Immature natural killer cell (primary cell): ENCODE data around the gene SLC25A21. TPM values are rescaled to one million over a fixed set of nuclear protein-coding genes. Genes with fewer than 3 reads are reported as not detected.
A peak's percentile ranks its signal among the peaks of the same experiment; 100 is the strongest.

Experiments used
- DNase-seq, 3 donors: peaks; one replicate each; pipeline ENCODE4 v3.0.0; 2022; ENCODE audit warnings: mixed read lengths in 1 of 3
- H3K27ac Mint-ChIP-seq, 6 donors: one replicate each; pipeline ENCODE4 v1.8.0; 2020; ENCODE audit warnings: mixed read lengths in 6 of 6, mild to moderate bottlenecking in 5 of 6, inconsistent platforms in 4 of 6, moderate library complexity in 3 of 6
- H3K27me3 Mint-ChIP-seq, 3 donors: one replicate each; pipeline ENCODE4 v1.8.0; 2020 to 2021; ENCODE audit warnings: low read depth in 3 of 3, mild to moderate bottlenecking in 3 of 3, mixed read lengths in 3 of 3, moderate library complexity in 3 of 3, inconsistent platforms in 1 of 3
- H3K36me3 Mint-ChIP-seq, 3 donors: one replicate each; pipeline ENCODE4 v1.8.0; 2020; ENCODE audit warnings: mixed read lengths in 3 of 3, inconsistent platforms in 2 of 3, mild to moderate bottlenecking in 2 of 3
- H3K4me1 Mint-ChIP-seq, 2 donors: one replicate each; pipeline ENCODE4 v1.8.0; 2020; ENCODE audit warnings: inconsistent platforms in 2 of 2, mild to moderate bottlenecking in 2 of 2, mixed read lengths in 2 of 2, moderate library complexity in 1 of 2
- H3K4me3 Mint-ChIP-seq, 5 donors: one replicate each; pipeline ENCODE4 v1.8.0; 2020; ENCODE audit warnings: mild to moderate bottlenecking in 5 of 5, mixed read lengths in 5 of 5, inconsistent platforms in 3 of 5, moderate library complexity in 3 of 5
- H3K9me3 Mint-ChIP-seq, 6 donors: one replicate each; pipeline ENCODE4 v1.8.0; 2020; ENCODE audit warnings: mild to moderate bottlenecking in 6 of 6, mixed read lengths in 6 of 6, inconsistent platforms in 4 of 6, moderate library complexity in 3 of 6
- polyA plus RNA-seq, 3 donors: library from polyadenylated mRNA; unstranded; fragments of 300-500 nt; fragmentation: Illumina TruSeq; gene quantifications; one replicate each; pipeline ENCODE4 v1.2.3, GENCODE V29; 2021

The SLC25A21 gene
- polyA plus RNA-seq, 3 donors from 2014 or later, result not detected

DNA sequence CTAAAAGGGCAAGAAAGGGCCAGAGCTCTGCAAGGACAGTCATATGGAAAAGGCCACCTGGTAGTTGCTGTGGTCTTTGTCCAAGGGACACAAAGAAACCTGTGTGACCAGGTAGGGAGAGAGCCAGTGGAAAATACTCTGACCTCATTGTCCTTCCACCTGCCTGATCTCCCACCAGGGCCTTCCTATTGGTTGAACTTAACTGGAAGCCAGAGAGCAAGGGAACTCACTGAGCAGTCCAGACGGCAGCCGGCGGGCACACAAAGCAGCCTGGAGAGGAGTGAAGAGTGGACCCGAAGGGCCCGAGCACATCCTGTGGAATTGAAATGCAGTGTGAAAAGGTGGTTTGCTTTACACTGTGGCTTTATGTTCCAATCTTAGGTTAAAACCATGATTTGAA lies 120.7 kb downstream of the SLC25A21 start:
- Mint-ChIP-seq H3K27ac (no peak overlapping the region), H3K36me3 (no peaks in the 10 kb centered on the region), H3K9me3 (peaks cover 3 to 46% (median 14%) of the 10 kb centered on the region in 6 donors), H3K4me1 (no peaks in the 10 kb centered on the region), H3K4me3 (no peak overlapping the region), H3K27me3 (peaks cover 0 to 3% (median 0%) of the 10 kb centered on the region in 3 donors)
- no peak for DNase-seq

- no peak for DNase-seq
- Mint-ChIP-seq H3K27ac (no peak overlapping the region), H3K4me1 (no peaks in the 10 kb centered on the region), H3K9me3 (peaks cover 3 to 43% (median 13%) of the 10 kb centered on the region in 6 donors), H3K4me3 (no peak overlapping the region), H3K36me3 (no peaks in the 10 kb centered on the region), H3K27me3 (peaks cover 0 to 3% (median 0%) of the 10 kb centered on the region in 3 donors)
Observed at GRCh38 chr14:37051153-37051552, 121.3 kb downstream of the SLC25A21 start.

DNA sequence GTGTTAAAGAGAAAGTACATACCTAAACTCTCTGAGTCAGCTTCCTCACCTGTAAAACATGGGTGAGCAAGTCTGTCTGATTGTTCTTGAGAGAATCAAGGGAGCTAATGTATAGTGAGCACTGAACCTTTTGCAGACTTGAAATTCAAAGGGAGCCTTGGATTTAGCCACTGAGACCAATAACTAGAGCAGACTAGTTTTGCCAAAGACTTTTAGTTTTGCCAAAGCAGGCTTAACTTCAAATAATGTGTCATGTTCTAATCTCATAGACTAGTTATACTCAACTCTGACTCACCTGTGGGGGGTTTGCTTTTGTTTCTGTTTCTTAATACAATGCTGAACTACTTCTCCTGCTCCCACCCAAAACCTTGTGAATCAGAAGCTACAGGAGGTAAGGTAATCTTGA lies 123.7 kb downstream of the SLC25A21 start:
- H3K4me1 Mint-ChIP-seq, result no peaks in the 10 kb centered on the region
- H3K9me3 Mint-ChIP-seq, result peaks cover 1 to 40% (median 12%) of the 10 kb centered on the region in 6 donors
- no peaks in the 10 kb centered on the region for H3K36me3 Mint-ChIP-seq
- no peak for DNase-seq
- H3K4me3 Mint-ChIP-seq, result no peak overlapping the region
- H3K27ac Mint-ChIP-seq, result no peak overlapping the region
- peaks cover 0 to 2% (median 0%) of the 10 kb centered on the region in 3 donors for H3K27me3 Mint-ChIP-seq

- Mint-ChIP-seq H3K9me3 (peaks cover 1 to 33% (median 18%) of the 10 kb centered on the region in 6 donors), H3K36me3 (no peaks in the 10 kb centered on the region)
Observed at GRCh38 chr14:37047996-37048395, 124.4 kb downstream of the SLC25A21 start.

GRCh38 chr14:37047226-37047625 lies 125.2 kb downstream of the SLC25A21 start:
- Mint-ChIP-seq H3K4me3 (no peak overlapping the region), H3K4me1 (no peaks in the 10 kb centered on the region), H3K36me3 (no peaks in the 10 kb centered on the region), H3K27me3 (peaks cover 0 to 2% (median 0%) of the 10 kb centered on the region in 3 donors), H3K9me3 (peaks cover 1 to 33% (median 20%) of the 10 kb centered on the region in 6 donors), H3K27ac (no peak overlapping the region)
- no peak for DNase-seq

More at GRCh38 chr14:37047996-37048395, 124.4 kb downstream of the SLC25A21 start:
- Mint-ChIP-seq H3K4me3 (no peak overlapping the region), H3K27me3 (peaks cover 0 to 2% (median 0%) of the 10 kb centered on the region in 3 donors), H3K4me1 (no peaks in the 10 kb centered on the region), H3K27ac (no peak overlapping the region)
- DNase-seq, result no peak

GRCh38 chr14:37046815-37047214 lies 125.6 kb downstream of the SLC25A21 start:
- Mint-ChIP-seq H3K4me1 (no peaks in the 10 kb centered on the region), H3K4me3 (no peak overlapping the region), H3K36me3 (no peaks in the 10 kb centered on the region), H3K27ac (no peak overlapping the region), H3K27me3 (peaks cover 0 to 2% (median 0%) of the 10 kb centered on the region in 3 donors), H3K9me3 (peaks cover 1 to 33% (median 20%) of the 10 kb centered on the region in 6 donors)
- DNase-seq, result no peak

DNA sequence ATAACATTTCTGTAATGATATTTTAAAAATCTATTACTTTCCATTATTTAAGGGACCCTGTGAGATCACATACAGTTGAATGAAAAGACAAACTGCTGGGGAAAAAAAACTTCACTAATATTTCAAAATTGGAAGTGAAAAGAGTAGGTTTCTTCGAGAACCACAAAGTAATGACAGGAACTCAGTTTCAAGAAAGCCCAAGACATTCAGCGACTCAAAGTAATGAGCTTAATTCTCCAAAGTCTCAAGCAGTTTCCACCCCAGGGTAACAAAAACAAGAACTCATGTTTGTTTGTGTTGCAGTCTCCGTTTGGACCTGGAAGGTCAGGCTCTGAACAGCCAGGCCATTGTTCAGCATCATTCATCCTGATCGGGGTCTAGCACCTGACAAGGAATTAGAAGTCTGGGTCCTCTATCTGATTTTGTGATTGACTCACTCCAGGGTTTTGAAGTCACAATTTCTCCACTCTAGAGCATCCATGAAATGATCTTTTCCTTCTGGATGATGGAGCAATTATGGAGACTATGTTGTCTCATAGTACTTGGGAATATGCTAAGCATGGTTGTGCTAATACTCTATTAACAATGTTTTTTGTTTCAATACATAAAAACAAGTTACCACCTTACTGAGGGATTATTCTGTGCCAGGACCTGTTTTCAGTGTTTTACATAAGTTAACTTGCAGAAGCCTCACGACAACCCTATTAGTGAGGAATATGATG lies 126.9 kb downstream of the SLC25A21 start:
- no peaks in the 10 kb centered on the region for H3K4me1 Mint-ChIP-seq
- no peak for DNase-seq
- H3K9me3 Mint-ChIP-seq, result peaks cover 1 to 30% (median 20%) of the 10 kb centered on the region in 6 donors
- peaks cover 0 to 2% (median 1%) of the 10 kb centered on the region in 3 donors for H3K27me3 Mint-ChIP-seq
- no peak overlapping the region for H3K4me3 Mint-ChIP-seq
- H3K27ac Mint-ChIP-seq, result no peak overlapping the region
- H3K36me3 Mint-ChIP-seq, result no peaks in the 10 kb centered on the region

DNA sequence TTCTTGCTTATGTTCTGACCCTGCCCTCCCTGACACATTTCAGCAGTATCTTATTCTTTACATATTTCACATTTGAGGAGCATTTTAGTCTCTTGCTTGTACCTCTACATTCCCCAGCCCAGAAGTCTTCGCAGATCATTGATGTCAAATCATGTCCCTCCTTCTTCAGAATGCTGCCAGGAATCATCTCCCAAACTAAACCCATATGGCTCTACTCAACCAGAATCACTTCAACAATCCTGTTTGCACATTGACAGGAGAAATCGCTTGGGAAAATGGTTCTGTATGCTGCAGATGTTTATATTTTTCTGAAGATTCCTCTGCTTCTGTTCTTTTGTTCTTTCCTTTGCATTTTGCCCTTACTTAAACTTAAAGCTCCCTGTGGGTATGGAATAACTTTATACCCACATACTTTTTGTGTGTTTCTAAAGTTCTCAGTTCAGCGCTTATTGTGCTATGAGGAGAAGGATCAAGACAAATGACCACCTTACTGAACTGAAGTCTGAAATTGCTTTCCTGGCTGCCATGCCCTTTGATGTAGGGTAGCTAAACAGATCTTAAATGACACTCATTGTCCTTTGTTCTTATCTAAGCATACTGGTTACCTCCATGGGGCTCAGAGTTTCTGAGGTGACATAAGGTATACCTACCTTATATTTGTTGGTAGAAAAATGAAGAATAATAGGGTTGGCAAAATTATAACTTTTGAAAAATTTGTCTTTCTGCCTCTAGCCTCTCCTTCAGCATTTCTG lies 134.6 kb downstream of the SLC25A21 start:
- Mint-ChIP-seq H3K36me3 (no peaks in the 10 kb centered on the region), H3K9me3 (peaks cover 3 to 35% (median 11%) of the 10 kb centered on the region in 6 donors), H3K27me3 (peaks cover 0 to 3% (median 1%) of the 10 kb centered on the region in 3 donors), H3K27ac (no peak overlapping the region), H3K4me3 (no peak overlapping the region), H3K4me1 (no peaks in the 10 kb centered on the region)
- no peak for DNase-seq

- no peak overlapping the region for H3K27ac Mint-ChIP-seq
- peaks cover 3 to 35% (median 12%) of the 10 kb centered on the region in 6 donors for H3K9me3 Mint-ChIP-seq
- H3K36me3 Mint-ChIP-seq, result no peaks in the 10 kb centered on the region
- no peak overlapping the region for H3K4me3 Mint-ChIP-seq
- DNase-seq, result no peak
- H3K4me1 Mint-ChIP-seq, result no peaks in the 10 kb centered on the region
- H3K27me3 Mint-ChIP-seq, result peaks cover 0 to 3% (median 1%) of the 10 kb centered on the region in 3 donors
Observed at GRCh38 chr14:37036669-37037341, 135.6 kb downstream of the SLC25A21 start.

- Mint-ChIP-seq H3K4me1 (no peaks in the 10 kb centered on the region), H3K9me3 (peaks cover 3 to 36% (median 10%) of the 10 kb centered on the region in 6 donors), H3K36me3 (no peaks in the 10 kb centered on the region), H3K27ac (no peak overlapping the region), H3K4me3 (no peak overlapping the region), H3K27me3 (peaks cover 0 to 3% (median 0%) of the 10 kb centered on the region in 3 donors)
- DNase-seq, result no peak
Observed at GRCh38 chr14:37035401-37035800, 137.0 kb downstream of the SLC25A21 start.

GRCh38 chr14:37034410-37035285 lies 137.8 kb downstream of the SLC25A21 start:
- no peak overlapping the region for H3K4me3 Mint-ChIP-seq
- peaks cover 0 to 3% (median 0%) of the 10 kb centered on the region in 3 donors for H3K27me3 Mint-ChIP-seq
- no peak for DNase-seq
- H3K27ac Mint-ChIP-seq, result peak overlapping the region in 1 of 6 donors; percentile 35
- no peaks in the 10 kb centered on the region for H3K36me3 Mint-ChIP-seq
- peaks cover 3 to 38% (median 10%) of the 10 kb centered on the region in 6 donors for H3K9me3 Mint-ChIP-seq
- no peaks in the 10 kb centered on the region for H3K4me1 Mint-ChIP-seq

DNA sequence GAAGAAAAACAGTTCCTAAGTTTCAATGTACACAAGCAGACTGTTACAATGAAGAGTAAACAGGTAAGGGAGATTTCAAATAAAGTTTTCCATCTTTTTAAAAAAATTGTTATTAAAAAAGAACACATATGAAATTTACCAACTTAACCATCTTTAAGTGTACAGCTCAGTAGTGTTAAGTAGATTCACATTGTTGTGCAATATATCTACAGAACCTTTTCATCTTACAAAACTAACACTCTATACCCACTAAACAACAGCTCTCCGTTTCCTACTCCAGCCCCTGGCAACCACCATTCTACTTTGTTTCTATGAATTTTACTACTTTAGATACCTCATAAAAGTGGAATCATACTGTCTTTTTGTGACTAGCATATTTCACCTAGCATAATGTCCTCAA lies 139.5 kb downstream of the SLC25A21 start:
- no peak for DNase-seq
- H3K36me3 Mint-ChIP-seq, result no peaks in the 10 kb centered on the region
- peaks cover 3 to 28% (median 7%) of the 10 kb centered on the region in 6 donors for H3K9me3 Mint-ChIP-seq
- peaks cover 0 to 3% (median 0%) of the 10 kb centered on the region in 3 donors for H3K27me3 Mint-ChIP-seq
- no peak overlapping the region for H3K27ac Mint-ChIP-seq
- H3K4me1 Mint-ChIP-seq, result no peaks in the 10 kb centered on the region
- H3K4me3 Mint-ChIP-seq, result no peak overlapping the region
